Endothelial cell of umbilical vein (primary cell): ENCODE measurements around the gene SLC24A1.

Experiments
- EZH2 ChIP-seq: IDR thresholded peaks from 2 replicates; pipeline ENCODE4 v1.6.1; 2012; ENCODE audit warnings: borderline replicate concordance, low read depth, mild to moderate bottlenecking, moderate library complexity, low read length, inconsistent platforms; ENCODE audit not compliant: severe bottlenecking
- POLR2A ChIP-seq: IDR thresholded peaks from 2 replicates; pipeline ENCODE4 v1.6.1; 2012; ENCODE audit warnings: low read depth, mild to moderate bottlenecking, control low read depth, low read length
- POLR2AphosphoS5 ChIP-seq: IDR thresholded peaks from 2 replicates; pipeline ENCODE4 v1.6.1; 2012; ENCODE audit warnings: low read depth, mild to moderate bottlenecking, control low read depth, low read length, moderate library complexity; ENCODE audit not compliant: insufficient read depth
- TF ChIP-seq, protein P1 (sequence below), 2 donors: IDR thresholded peaks; 1 replicate in 1 of 2; 2 replicates in 1 of 2; pipeline ENCODE4 v1.5.1; 2011; ENCODE audit warnings: low read length in 2 of 2, mild to moderate bottlenecking in 2 of 2, moderate library complexity in 2 of 2, control low read depth in 1 of 2, inconsistent platforms in 1 of 2, low read depth in 1 of 2; ENCODE audit not compliant: insufficient read depth in 1 of 2; ENCODE audit errors: extremely low read depth in 1 of 2

DNA sequence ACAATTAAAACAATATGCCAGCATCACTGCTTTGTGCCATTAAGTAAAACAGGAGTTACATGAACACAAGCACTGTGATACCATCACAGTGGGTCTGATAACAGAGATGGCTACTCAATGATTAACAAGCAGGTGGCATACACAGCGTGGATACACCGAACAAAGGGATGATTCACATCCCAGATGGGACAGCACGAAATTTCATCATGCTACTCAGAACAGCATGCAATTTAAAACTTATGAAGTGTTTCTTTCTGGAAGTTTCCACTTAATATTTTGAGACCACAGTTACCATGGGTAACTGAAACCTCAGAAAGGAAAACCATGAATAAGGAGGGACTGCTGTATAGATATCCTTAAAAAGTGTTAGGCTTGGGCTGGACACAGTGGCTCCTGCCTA lies 44.5 kb downstream of the SLC24A1 start:
- TF ChIP-seq, protein P1, sequence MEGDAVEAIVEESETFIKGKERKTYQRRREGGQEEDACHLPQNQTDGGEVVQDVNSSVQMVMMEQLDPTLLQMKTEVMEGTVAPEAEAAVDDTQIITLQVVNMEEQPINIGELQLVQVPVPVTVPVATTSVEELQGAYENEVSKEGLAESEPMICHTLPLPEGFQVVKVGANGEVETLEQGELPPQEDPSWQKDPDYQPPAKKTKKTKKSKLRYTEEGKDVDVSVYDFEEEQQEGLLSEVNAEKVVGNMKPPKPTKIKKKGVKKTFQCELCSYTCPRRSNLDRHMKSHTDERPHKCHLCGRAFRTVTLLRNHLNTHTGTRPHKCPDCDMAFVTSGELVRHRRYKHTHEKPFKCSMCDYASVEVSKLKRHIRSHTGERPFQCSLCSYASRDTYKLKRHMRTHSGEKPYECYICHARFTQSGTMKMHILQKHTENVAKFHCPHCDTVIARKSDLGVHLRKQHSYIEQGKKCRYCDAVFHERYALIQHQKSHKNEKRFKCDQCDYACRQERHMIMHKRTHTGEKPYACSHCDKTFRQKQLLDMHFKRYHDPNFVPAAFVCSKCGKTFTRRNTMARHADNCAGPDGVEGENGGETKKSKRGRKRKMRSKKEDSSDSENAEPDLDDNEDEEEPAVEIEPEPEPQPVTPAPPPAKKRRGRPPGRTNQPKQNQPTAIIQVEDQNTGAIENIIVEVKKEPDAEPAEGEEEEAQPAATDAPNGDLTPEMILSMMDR (IDR thresholded peaks at IDR 0.05; ENCODE audit: extremely low read depth in 1 of 2, insufficient read depth in 1 of 2, low read depth in 1 of 2, low read length in 2 of 2), result no peak
- TF ChIP-seq EZH2 (no peak), POLR2AphosphoS5 (no peak), POLR2A (no peak)
